ENCODE results near the gene OGFR.
A peak's percentile ranks its signal among the peaks of the same experiment; 100 is the strongest.

Gene OGFR

DNA sequence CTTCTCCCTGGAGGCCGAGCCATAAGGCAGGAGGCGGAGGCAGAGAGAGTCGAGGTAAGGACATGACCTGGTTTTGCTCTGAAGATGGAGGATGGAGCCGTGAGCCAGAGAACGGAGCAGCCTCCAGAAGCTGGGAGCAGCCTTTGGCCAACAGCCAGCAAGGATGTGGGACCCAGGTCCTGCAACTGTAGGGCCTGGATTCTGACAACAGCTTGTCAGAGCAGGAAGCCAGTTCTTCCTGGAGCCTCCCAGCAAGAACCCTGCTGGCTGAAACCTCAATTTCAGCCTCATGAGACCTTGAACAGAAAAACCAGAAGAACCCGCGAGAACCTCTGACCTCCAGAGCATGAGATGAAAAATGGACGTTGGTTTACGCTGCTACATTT lies 21.7 kb upstream of the OGFR start:
- DNase-seq: no peak

DNA sequence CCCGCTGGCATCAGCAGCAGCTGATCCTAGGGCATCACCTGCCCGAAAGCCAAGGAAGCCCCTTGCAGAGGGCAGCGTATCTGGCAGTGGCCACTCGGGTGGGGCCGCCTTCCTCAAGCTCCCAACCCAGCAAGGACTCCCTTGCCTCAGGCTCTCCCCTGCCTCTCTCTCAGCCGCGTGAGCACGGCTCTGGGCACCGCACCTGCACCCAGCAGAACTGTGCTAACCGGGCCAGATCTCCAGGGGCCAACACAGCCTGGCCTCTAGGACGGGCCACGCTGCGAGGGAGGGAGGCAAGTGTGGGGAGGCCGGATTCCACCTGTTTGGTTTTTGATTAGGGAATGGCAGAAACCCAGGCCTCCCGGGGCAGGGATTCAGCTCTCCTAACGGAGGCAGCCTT lies 20.1 kb upstream of the OGFR start:
- DNase-seq: no peak

DNA sequence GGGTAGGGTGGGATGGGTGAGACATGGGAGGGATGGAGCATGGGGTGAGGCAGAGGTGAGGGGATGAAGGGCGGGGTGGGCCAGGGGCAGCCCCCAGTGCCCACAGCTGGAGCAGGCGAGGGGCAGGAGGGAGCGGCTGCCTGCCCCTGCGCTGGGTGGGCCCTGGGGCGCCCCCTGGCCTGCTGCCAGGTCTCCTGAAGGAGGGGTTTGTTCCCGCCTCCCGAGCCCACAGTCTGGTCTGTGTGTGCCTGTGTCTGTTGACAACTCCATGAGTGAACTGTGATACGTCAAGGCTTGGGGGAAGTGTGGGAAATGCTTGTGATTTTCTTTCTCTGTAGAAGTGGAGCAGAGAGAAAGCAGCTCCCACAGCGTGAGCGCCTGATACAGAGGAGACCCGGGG lies 19.2 kb upstream of the OGFR start:
- DNase-seq: no peak

DNA sequence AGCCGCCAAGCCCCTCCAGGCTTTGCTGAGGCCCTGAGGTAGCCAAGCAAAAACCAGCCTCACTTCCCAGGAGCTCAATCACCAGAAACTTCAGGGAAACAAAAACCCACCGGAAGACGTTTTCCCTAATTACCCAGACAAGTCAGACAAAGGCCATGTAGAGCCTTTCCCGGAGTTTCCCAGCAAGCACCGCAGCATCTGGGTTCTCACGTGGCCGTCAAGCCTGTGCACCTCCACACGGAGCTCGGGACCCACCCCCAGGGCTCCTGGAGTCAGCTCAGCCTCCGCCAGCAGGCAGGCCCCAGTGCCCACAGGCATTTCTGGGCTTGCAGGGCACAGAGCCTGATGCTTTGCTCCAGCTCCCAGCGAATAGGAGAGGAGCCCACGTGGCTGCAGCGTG lies 18.5 kb upstream of the OGFR start:
- DNase-seq: no peak

DNA sequence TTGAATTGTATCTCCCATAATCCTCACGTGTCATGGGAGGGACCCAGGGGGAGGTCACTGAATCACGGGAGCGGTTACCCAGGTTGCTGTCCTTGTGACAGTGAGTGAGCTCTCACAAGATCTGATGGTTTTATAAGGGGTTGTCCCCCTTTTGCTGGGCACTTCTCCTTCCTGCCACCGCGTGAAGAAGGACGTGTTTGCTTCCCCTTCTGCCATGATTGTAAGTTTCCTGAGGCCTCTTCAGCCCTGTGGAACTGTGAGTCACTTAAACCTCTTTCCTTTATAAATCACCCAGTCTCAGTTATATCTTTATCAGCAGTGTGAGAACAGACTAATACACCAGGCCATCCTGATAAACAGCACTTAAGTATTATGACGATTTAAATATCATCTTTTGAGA lies 17.3 kb upstream of the OGFR start:
- DNase-seq: no peak

DNA sequence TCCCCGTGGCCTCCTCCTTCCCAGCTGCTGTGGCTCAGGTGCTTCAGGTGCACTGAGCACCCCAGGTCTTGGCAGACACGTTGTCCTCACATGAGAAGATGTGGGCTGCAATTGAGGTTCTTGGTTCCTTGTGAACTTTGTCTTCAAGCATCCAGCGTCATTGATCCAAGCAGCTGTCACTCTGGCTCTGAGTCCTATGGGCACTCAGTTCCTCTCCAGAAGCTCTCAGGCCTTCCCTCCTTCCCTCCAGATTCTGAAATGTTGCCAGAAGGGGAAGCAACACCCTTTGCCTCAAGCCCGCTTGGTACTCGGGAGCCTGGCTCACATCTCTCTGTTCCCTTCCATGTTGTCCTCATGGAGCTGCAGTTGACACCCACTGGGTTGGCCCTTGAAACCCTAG lies 16.8 kb upstream of the OGFR start:
- no peak for DNase-seq

DNA sequence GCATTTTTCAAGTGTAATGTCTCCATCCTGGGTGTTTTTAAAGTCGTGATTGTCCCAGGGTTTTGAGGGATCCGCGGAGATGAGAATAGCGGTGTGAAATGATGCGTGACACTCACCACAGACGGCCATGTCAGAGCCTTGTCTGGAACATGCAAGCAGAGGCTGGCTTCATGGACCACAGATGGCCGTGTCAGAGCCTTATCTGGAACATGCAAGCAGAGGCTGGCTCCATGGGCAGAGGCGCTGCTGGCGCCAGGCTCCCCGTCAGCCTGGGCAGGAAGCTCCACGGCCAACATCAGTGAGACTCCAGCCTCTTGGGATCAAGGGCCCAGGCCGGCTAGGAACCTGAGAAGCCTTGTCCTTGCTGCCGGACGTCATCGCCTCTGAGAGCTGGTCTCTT lies 16.0 kb upstream of the OGFR start:
- no peak for DNase-seq

DNA sequence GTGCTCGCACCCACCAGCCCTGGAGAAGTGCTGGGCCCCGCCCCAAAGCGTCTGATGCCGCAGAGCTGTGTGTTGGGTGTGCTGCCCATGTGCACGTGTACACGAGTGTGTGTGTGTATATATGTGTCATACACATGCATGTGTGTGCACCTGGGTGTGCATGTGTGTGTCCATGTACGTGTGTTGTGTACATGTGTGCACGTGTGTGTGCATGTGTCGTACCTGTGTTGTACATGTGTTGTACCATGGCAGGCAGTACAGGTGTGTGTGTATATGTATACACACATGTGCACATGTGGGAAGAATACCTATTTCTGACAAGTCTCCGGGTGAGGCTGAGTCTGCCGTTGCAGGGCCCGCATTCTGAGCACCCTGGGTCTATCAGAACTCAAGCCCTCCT lies 14.6 kb upstream of the OGFR start:
- DNase-seq: no peak

DNA sequence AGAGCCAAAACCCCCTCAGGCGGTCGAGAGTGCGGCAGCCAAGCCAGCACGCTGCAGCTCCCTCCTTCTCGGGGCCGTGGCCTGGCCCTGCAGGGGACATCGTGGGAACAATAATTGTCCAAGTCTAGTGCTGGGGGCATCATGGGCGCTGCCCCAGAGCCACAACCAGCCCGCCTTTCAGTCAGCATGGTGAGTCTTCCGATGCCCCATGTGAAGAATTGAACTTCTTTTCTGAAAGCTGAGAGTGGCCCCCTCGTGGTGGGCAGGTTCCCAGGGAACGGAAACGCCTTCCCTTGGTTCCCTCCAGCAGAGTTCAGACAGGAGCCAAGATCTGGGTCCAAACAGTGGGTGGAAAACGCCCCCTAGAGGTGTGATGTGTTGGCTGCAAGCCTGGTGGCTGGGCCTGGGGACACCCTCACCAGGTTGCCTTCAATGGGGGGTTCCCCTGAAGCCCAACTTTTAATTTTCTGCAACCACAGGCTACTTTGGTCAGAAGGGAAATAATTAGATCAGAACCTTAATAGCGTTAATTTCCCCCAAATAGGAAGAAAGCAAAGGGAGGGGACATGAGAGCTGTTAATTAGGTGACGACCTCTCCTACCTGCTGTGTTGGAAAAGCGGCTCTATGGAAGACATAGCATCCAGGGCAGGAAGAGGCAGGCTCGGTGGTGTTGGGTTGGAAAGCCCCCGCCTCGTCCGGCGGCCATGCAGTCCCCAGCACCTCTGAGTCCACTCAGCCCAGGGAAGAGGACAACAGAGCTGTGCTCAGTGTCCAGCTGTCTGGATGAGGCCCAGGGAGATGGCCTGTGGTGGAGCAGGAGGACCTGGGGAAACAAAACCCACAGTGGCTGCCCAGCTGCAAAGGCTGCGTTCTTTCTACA lies 13.1 kb upstream of the OGFR start:
- DNase-seq: peak; percentile 27 to 60 (median 38)

DNA sequence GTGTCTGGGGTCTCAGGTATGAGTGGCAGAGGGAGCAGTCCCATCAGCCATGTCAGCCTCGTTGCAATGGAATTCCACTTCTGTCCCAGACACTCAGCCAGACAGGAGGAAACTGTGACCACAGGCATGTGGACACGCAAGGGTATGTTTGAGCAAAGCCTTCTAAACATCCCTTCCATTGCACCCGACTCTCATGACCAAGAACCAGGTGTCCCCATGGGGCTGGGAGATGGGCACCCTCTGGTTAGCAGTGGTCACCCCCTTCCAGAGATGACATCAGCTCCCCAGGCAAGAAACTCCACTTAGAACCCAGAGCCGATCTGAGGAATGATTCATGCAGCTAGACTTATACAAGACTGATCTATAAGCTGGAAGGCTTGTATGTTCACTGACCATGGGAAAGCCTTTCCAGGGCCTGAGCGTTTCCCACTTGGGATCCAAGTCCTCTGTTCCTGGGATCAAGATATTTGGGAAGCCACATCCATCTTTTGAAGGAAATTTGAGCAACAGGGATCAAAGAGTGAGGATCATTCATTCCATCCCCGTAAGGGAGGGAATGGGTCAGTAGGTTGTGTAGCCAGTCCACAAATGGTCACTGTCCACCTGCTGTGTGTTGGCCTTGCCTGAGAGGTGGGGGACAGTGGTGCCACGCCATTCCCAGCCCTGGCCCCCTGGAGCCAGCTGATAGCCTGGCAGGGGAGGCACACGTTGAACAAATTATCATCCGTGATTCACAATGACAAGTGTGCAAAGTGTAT lies 12.3 kb upstream of the OGFR start:
- no peak for DNase-seq

DNA sequence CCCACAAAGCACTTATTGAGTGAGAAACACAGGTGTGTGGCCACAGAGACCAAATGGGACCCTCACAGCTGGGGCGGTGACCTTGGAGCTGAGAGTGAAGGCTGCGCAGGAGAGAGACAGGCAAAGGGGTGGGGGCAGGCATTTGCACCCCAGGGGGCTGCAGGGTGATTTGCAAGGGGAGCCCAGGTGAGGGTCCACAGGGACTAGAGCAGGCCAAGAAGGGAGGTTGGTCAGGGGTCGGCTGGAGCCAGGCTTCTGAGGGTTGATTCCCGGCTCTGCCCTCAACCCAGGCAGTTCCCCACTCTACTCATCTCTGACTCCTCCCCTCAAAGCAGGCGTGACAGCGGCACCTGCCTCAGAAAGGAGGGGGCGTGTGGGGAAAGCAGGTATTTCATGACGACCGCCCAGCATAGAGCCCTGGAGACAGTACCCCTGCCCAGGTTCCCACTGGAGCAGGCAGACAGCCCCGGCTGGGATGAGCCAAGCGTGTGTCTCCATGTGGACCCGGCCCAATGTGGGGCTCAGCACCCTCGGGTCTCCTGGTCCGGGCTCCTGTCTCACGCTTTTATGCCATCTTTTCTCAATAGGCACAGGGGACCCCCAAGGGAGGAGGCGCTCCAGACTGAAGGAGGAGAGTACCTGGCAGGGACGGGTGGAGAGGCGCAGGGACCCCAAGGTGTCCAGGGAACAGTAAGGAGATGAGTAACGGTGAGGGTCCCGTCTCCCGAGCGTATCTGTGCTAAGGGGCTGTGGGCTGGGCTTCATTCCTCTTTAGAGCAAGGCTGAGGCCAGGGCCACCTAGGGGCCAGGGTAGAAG lies 11.5 kb upstream of the OGFR start:
- no peak for DNase-seq

DNA sequence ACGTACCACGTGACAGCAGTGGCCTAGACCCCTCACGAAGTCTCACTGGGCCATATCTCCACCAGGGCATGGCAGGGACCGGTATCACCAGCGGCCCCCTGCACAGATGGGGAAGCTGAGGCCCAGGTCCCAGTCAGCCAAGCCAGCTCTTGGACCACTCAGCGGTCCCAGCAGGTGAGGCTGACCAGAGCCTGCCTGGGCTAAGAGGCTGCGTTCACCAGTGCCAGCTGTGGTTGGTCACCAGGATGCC lies 11.0 kb upstream of the OGFR start:
- no peak for DNase-seq

DNA sequence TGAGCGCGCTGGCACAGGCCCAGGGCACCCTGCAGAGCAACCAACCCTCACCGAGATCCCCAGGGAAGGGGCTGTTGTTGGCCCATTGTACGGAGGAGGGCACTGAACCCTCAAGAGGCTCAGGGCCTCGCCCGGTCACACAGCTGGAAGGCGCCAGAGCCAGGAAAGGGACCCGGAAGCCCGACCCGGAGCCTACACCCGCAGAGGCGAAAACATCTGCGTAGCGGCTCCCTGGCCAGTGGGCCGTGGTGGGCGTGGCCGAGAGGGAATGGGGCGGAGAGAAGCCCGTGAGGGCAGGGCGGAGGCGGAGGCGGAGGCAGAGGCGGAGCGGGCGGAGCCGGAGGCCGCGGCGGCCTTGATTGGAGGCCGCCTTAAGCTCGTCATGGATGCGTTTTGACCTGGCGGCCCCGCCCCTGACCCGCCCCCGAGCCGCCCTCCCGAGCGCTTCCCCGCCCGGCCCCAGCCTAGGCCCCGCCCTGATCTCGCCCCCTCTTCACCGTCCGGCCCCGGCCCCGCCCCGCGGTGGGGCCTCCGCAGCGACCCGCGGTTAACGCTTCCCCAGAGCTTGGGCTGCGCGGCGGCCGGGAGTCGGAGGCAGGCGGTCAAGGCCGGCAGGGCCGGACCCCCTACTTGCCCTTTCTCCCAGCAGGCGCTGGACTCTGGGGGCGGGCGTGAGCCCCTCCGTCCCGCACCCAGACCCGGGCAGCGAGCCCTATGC lies 10.5 kb upstream of the OGFR start:
- peak; percentile 84 to 97 (median 92) for DNase-seq

DNA sequence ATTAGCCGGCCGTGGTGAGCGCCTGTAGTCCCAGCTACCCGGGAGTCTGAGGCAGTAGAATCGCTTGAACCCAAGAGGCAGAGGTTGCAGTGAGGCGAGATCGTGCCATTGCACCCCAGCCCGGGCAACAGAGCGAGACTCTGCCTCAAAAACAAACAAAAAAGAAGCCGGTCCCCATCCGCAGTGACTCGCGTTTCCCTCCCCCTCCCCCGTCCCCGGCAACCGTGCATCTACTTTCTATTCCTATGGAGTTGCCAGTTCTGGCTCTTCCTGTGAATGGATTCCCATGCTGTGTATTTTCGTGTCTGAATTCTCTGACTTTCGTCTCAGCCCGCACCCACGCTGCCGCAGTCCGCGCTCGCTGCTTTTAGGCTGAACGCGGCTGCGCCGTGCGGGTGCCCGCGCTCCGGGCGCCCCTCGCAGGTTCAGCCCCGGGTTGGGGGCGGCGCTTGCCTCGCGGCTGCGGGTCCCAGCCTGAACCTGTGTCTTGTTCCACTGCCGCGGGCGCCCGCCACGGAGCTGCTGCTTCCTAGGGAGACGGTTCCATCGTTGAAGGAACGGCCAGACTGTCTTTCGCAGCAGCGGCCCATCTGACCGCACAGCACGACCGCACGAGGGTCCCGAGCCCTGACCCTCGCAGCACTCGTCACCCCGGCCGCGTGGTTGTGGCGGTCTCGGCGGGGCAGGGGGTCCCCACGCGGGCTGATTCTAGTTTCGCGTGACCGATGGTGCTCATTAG lies 9.4 kb upstream of the OGFR start:
- peak; percentile 33 to 68 (median 50) for DNase-seq

DNA sequence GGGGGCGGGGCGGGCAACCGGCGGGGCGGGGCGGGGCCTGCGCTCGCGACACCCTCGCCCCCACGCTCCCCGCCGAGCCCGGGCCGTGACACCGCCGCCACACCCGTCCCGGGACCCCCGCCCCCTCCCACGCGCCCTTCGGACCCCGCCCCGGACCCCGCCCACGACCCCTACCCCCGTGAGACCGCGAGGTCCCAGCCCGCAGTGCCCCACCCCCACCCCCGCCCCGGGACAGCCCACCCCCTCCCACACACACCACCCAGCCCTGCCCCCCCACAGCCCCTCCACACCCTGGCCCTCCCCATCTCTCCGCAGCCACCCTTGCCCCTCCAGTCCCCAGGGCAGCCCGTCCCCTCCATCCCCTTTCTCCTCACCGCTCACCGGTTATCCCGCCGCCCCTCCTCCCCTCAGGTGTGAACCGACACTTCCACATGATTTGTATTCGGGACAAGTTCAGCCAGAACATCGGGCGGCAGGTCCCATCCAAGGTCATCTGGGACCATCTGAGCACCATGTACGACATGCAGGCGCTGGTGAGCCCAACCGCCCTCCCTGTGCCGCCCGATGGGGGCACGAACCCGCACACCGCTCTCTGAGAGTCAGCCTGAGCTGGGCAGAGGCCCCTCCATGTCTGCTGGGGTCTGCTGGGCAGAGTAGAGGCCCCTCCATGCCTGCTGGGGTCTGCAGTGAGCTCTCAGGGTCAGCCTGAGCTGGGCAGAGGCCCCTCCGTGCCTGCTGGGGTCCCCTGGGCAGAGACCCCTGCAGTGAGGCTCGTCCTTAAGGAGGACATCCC lies 7.7 kb upstream of the OGFR start:
- DNase-seq: no peak

DNA sequence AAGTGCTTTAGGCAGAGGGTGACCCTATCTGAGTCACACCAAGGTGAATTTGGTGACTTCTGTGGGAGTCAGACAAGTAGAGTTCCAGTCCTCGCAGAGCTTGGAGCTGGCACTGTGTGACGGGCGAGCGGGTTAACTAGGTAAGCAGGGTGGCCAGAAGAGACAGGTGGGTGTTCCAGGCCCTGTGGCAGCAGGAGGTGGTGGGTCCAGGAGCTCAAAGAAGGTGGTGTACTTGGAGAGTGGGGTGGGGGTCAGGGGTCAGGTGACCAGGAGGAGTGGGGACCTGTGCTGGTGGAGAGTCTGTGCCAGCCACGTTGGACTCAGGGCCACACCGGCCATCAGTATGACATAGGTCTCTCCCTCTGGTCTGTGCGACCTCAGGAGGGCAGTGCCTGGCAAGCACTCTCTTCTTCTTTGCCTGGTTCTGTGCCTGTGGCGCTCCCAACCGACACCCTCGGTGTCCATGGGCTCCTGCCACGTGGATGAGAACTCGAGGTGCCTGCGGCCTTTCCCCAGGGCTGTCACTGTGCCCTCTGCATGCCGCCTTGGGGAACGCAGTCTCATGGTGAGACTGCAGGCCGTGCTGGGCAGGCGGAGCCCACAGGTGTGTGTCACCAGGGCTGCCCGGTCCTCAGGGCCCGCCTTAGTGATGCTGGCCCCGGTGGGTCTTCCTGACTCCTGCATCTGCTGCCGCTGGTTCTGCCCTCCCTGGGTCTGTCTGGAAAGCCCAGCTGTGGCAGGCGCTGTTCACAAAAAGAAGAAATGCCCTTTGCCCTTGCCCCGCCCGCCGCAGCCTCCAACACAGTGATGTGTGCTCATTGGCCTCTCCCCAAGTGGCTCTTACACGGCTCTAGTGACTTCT lies 6.7 kb upstream of the OGFR start:
- DNase-seq: no peak

DNA sequence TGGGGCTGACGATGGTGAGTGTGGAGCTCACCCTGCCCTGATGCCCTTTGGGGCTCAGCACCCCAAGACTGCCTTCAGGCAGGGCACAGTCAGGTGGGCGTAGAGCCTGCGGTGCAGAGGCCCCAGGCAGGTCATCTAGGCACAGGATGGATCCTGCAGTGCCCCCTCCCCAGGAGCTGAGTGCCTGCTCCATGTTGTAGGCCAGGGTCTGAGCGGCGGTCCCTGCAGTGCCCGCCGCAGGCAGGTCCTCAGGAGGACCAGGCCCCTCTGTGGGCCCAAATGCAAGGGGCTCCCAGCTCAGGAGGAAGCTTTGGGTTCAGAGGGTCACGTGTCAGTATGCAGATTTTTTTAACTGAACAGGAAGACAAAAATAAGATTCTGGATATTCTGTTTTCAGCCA lies 5.6 kb upstream of the OGFR start:
- DNase-seq: no peak

DNA sequence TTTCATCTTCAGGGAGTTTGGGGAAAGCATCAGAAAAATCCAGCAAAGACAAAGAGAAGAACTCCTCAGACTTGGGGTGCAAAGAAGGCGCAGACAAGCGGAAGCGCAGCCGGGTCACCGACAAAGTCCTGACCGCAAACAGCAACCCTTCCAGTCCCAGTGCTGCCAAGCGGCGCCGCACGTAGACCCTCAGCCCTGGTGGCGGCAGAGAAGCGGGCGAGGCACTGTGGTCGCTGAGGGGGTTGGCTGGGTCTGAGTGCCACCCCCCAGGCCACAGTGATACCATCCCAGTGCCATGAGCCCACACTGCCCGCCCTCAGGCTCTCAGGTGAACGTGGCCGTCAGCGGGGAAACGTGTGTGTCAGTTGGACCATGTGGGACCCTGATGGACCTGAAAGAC lies 5.2 kb upstream of the OGFR start:
- no peak for DNase-seq

DNA sequence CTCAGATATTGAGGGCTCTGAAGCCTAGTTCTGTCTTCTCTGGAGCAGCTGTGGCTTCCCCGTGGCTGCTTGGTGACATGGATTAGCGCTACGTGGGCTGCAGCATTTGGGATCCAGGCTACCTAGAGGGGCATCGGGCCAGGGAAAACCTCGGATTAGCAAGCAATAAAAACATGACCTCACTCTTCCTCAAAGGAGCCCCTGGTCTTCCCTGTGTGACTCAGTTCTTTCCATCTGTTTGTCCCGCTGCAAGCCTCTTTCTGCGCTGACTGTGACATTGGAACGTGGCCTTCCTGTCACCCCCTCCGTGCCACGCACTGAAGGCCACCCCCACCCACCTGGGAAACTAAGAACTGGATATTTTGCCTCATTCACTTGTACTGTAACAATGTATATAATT lies 4.8 kb upstream of the OGFR start:
- no peak for DNase-seq

Data from activated naive CD4-positive, alpha-beta T cell (primary cell).